CD4-positive, alpha-beta T cell treated with Interleukin-4 for 1 hour (primary cell): ENCODE data around the gene UMODL1.
"Not testable (repeated sequence)": the region's sequence is repeated elsewhere in the genome, so short reads cannot be mapped to it uniquely, and the experiment has no call there.

Experiments used
- DNase-seq, 2 donors: peaks; one replicate each; pipeline ENCODE4 v3.0.0-alpha.2; 2020 to 2022

The UMODL1 gene

GRCh38 chr21:42172596-42173483 lies 101.7 kb downstream of the UMODL1 start:
- DNase-seq: no peak

GRCh38 chr21:42174173-42174572 lies 103.1 kb downstream of the UMODL1 start:
- no peak for DNase-seq

GRCh38 chr21:42175110-42175710 lies 104.1 kb downstream of the UMODL1 start:
- DNase-seq: no peak

GRCh38 chr21:42176859-42177258 lies 105.7 kb downstream of the UMODL1 start:
- no peak for DNase-seq

- no peak for DNase-seq
Observed at GRCh38 chr21:42179316-42179715, 108.2 kb downstream of the UMODL1 start.

- not testable (repeated sequence) for DNase-seq
Observed at GRCh38 chr21:42180001-42180400, 108.9 kb downstream of the UMODL1 start.

- no peak for DNase-seq
Observed at GRCh38 chr21:42182713-42183371, 111.7 kb downstream of the UMODL1 start.

GRCh38 chr21:42183374-42184266 lies 112.5 kb downstream of the UMODL1 start:
- no peak for DNase-seq

- DNase-seq: no peak
Observed at GRCh38 chr21:42186591-42186990, 115.5 kb downstream of the UMODL1 start.

GRCh38 chr21:42187976-42188653 lies 117.0 kb downstream of the UMODL1 start:
- DNase-seq: peak; percentile 85 to 88

- DNase-seq: no peak
Observed at GRCh38 chr21:42188663-42189062, 117.5 kb downstream of the UMODL1 start.

GRCh38 chr21:42189431-42189830 lies 118.3 kb downstream of the UMODL1 start:
- no peak for DNase-seq

- no peak for DNase-seq
Observed at GRCh38 chr21:42189860-42190485, 118.9 kb downstream of the UMODL1 start.

GRCh38 chr21:42190486-42190863 lies 119.4 kb downstream of the UMODL1 start:
- no peak for DNase-seq

GRCh38 chr21:42191064-42191463 lies 119.9 kb downstream of the UMODL1 start:
- no peak for DNase-seq

- no peak for DNase-seq
Observed at GRCh38 chr21:42191696-42192595, 120.8 kb downstream of the UMODL1 start.
